ENCODE data around the gene IL17RB. TPM values are rescaled to one million over a fixed set of nuclear protein-coding genes. Genes with fewer than 3 reads are reported as not detected.

The IL17RB gene
- total RNA-seq, 2 experiments from 2014 or later, result 0.14 to 0.15 TPM

DNA sequence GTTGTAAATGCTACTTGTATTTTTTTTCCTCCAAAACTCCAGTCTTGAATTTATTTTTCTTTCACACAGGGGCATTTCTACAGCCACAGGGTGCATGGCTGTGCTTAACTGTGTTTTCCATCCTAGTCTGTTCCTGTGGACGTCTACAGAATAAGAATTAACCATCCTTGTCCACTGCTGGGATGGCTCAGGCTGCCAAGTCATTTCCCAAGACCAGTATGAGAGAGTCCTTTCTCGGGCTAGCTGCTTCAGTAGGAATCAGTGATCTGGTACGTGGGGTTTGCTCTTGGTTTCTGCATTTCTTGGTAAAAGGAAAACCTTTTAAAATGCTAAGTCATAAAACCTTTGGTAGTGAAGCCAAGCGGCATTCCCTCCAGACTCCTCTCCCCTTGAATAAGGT is 29.9 kb upstream of the IL17RB start:
- Mint-ChIP-seq H3K4me1 (ENCODE audit: low read depth) (peaks cover 2% of the 10 kb centered on the region), H3K27me3 (ENCODE audit: low read depth) (peaks cover 3% of the 10 kb centered on the region), H3K36me3 (ENCODE audit: low read depth) (no peaks in the 10 kb centered on the region), H3K27ac (no peak overlapping the region), H3K4me3 (no peak overlapping the region), H3K9me3 (no peaks in the 10 kb centered on the region)
- DNase-seq, result no peak
- intact Hi-C loops (cut with micrococcal nuclease), result loop anchor here (10.0 kb wide), 1 partner anchor 442 kb away; no protein-coding TSS in a partner anchor
- CTCF ChIA-PET, result interaction anchor here (0.6 kb wide), 1 partner anchor 10 kb away, joined by 4 read pairs; no protein-coding TSS in a partner anchor

DNA sequence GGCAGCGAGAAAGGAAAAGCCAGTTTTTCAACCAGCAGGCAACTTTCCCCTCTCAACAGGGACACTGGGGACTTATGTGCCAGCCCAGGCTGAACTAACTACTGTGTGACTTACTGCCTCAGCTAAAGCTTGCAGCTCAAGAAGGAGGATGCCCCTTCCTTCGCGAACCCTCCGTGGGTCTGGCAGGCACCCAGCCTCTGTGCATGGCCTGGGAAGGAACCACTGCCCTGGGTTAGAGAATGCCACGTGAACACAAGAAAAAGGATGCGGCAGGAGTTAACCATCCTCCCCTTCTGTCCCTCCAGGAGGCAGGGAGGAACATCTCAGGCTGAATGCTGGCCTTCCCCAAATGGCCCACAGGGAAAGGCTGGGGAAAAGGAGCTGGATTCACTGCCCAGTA is 29.2 kb upstream of the IL17RB start:
- CTCF ChIA-PET, result interaction anchor here (0.8 kb wide), 1 partner anchor 441 kb away, joined by 3 read pairs; no protein-coding TSS in a partner anchor
- H3K4me1 Mint-ChIP-seq (ENCODE audit: low read depth), result peaks cover 2% of the 10 kb centered on the region
- H3K27ac Mint-ChIP-seq, result no peak overlapping the region
- intact Hi-C loops (cut with micrococcal nuclease), result loop anchor here (10.0 kb wide), 1 partner anchor 442 kb away; no protein-coding TSS in a partner anchor
- DNase-seq, result no peak
- no peak overlapping the region for H3K4me3 Mint-ChIP-seq
- H3K9me3 Mint-ChIP-seq, result no peaks in the 10 kb centered on the region
- no peaks in the 10 kb centered on the region for H3K36me3 Mint-ChIP-seq (ENCODE audit: low read depth)
- peaks cover 3% of the 10 kb centered on the region for H3K27me3 Mint-ChIP-seq (ENCODE audit: low read depth)

GRCh38 chr3:53817809-53818208 is 28.6 kb upstream of the IL17RB start:
- Mint-ChIP-seq H3K27me3 (ENCODE audit: low read depth) (peaks cover 3% of the 10 kb centered on the region), H3K4me1 (ENCODE audit: low read depth) (peaks cover 2% of the 10 kb centered on the region), H3K36me3 (ENCODE audit: low read depth) (no peaks in the 10 kb centered on the region), H3K9me3 (no peaks in the 10 kb centered on the region), H3K27ac (no peak overlapping the region), H3K4me3 (no peak overlapping the region)
- CTCF ChIA-PET, result no interaction called here
- intact Hi-C loops (cut with micrococcal nuclease), result loop anchor here (10.0 kb wide), 1 partner anchor 443 kb away; no protein-coding TSS in a partner anchor
- DNase-seq, result no peak

DNA sequence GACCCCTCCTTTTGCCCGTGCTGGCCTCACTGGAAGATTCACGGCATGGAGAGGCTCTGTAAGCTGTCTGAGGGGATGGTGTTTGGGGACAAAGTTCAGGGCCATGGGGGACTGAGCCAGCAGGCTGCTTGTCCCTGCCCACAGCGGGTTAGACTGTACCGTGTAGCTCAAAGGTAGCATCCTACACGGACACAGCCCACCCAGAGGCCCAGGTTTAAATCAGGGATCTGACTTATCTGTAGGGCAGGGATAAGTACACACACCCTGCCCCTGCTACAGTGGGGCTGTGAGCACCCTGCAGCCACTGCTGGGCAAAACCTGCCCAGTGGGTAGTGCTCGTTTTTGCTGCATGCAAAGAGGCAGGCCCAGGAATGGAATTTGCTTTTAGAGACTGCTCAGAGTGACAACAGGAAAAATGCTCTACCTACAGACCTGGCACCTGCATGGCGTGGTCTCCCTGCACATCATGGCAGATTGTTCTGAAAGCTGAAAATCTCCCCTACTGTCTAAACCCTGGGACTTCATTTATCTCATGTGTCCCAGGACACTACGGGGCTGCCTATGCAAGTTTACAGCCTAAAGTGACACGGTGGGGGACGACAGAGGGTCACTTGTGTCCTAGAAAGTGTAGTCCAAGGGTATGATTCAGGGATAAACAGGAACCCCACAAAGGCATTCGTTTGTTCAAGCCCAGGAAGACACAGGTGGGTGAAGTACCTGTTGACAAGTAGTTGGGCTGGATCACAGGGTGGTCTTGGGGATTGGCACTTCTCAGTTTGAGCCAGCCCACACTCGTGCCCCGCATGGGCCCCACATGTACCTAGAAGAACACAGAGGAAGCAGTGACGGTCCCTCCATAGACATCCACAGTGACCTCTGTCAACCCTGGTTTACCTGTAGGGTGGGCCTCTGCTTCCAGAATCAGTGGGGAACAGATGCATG is 27.9 kb upstream of the IL17RB start:
- peaks cover 2% of the 10 kb centered on the region for H3K4me1 Mint-ChIP-seq (ENCODE audit: low read depth)
- H3K27ac Mint-ChIP-seq, result no peak overlapping the region
- no peaks in the 10 kb centered on the region for H3K9me3 Mint-ChIP-seq
- H3K27me3 Mint-ChIP-seq (ENCODE audit: low read depth), result peaks cover 3% of the 10 kb centered on the region
- H3K4me3 Mint-ChIP-seq, result no peak overlapping the region
- DNase-seq, result no peak
- CTCF ChIA-PET, result no interaction called here
- intact Hi-C loops (cut with micrococcal nuclease), result loop anchor here (10.0 kb wide), 1 partner anchor 444 kb away; no protein-coding TSS in a partner anchor
- H3K36me3 Mint-ChIP-seq (ENCODE audit: low read depth), result no peaks in the 10 kb centered on the region

- no peak overlapping the region for H3K27ac Mint-ChIP-seq
- H3K4me3 Mint-ChIP-seq, result no peak overlapping the region
- H3K9me3 Mint-ChIP-seq, result no peaks in the 10 kb centered on the region
- H3K36me3 Mint-ChIP-seq (ENCODE audit: low read depth), result no peaks in the 10 kb centered on the region
- no peak for DNase-seq
- CTCF ChIA-PET, result no interaction called here
- H3K27me3 Mint-ChIP-seq (ENCODE audit: low read depth), result peaks cover 3% of the 10 kb centered on the region
- intact Hi-C loops (cut with micrococcal nuclease), result loop anchor here (10.0 kb wide), 1 partner anchor 445 kb away; no protein-coding TSS in a partner anchor
- H3K4me1 Mint-ChIP-seq (ENCODE audit: low read depth), result peaks cover 2% of the 10 kb centered on the region
These were observed 27.1 kb upstream of the IL17RB start for GRCh38 chr3:53819163-53819868.

DNA sequence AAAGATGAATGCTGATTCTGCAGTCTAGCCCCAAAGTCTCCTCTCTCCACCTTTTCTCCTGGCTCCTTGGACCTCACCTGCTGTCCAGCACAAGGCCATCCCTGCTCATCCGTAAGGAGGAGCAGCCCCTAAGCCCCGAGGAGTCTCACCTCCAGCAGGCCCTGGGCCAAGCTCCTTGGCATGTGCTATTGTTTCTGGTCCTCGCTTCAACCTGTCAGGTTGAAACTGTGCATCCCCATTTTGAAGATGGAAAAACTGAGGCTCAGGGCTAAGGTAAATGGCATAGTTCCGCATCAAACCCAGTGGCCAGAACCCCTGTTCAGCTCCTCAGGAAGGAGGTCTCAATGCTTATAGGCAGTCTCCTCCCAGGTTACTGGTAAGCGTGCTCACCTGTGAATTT is 26.3 kb upstream of the IL17RB start:
- Mint-ChIP-seq H3K4me3 (no peak overlapping the region), H3K4me1 (ENCODE audit: low read depth) (peaks cover 2% of the 10 kb centered on the region), H3K9me3 (no peaks in the 10 kb centered on the region), H3K27ac (no peak overlapping the region), H3K36me3 (ENCODE audit: low read depth) (no peaks in the 10 kb centered on the region), H3K27me3 (ENCODE audit: low read depth) (peaks cover 3% of the 10 kb centered on the region)
- CTCF ChIA-PET, result no interaction called here
- no peak for DNase-seq
- intact Hi-C loops (cut with micrococcal nuclease), result no loop called here

DNA sequence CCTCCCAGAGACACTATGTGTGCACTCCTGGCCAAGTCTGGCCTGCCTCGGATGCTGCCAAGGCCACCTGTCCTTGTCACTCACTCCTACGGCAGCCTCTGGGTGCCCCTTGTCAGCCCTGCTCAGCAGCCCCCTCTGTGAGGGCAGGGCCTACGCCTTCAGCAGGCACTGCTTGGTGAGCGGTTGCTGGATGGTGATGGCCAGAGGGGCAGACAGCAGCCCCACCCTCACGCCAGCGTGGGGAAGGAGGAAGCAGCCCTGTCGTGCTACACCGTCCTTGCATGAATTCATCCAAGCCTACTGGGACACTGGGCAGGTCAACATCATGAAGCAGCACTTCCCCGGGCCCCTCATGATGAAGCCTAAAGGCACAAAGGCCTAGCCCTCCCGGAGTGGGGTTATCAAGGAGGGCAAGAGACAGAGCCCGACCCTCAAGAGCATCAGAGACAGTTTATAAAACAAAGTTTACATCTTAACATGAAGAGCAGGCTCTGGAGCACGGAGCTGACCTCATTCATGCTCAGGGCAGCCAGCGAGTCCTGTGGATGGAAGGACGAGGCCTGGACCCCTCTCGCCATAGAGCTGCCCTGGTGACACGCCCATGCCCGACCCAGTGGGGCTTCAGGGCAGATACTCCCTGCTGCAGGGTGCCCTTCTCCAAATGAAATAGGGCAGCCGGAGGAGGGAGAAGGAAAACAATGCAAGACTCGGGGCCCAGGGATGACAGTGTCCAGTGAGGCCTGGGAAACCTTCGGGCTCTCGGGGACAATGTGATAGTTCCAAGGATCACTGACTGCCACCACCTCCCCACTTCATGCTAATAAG is 25.4 kb upstream of the IL17RB start:
- intact Hi-C loops (cut with micrococcal nuclease), result no loop called here
- Mint-ChIP-seq H3K4me3 (no peak overlapping the region), H3K9me3 (no peaks in the 10 kb centered on the region), H3K4me1 (ENCODE audit: low read depth) (peaks cover 2% of the 10 kb centered on the region), H3K36me3 (ENCODE audit: low read depth) (no peaks in the 10 kb centered on the region), H3K27ac (no peak overlapping the region), H3K27me3 (ENCODE audit: low read depth) (peaks cover 3% of the 10 kb centered on the region)
- no peak for DNase-seq
- CTCF ChIA-PET, result no interaction called here

DNA sequence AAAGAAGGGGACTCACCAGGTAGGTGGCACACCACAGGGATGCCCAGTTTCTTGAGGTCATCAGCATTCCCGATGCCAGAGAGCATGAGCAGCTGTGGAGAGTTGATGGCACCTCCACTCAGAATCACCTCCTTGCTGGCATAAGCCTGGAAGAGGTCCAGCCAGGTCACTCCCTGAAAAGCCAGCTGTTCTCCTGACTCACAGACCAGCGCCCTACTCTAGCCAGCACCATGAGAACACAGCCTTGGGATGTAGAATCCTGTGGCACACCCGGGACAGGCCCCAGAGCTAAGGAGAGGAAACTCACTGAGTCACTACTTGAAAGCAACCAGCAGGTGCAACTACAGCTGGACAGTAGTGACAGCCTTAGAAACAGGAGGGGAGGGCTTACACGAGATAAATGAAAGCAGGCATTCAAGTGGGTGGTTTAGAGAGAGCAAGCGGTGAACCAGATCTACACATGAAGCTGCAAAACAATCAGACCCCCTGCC is 24.7 kb upstream of the IL17RB start:
- Mint-ChIP-seq H3K4me3 (no peak overlapping the region), H3K27ac (no peak overlapping the region), H3K27me3 (ENCODE audit: low read depth) (peaks cover 3% of the 10 kb centered on the region), H3K36me3 (ENCODE audit: low read depth) (no peaks in the 10 kb centered on the region), H3K4me1 (ENCODE audit: low read depth) (peaks cover 2% of the 10 kb centered on the region), H3K9me3 (no peaks in the 10 kb centered on the region)
- CTCF ChIA-PET, result interaction anchor here (0.5 kb wide), 1 partner anchor 274 kb away, joined by 4 read pairs; no protein-coding TSS in a partner anchor
- intact Hi-C loops (cut with micrococcal nuclease), result no loop called here
- DNase-seq, result no peak

GRCh38 chr3:53822331-53822741 is 24.0 kb upstream of the IL17RB start:
- Mint-ChIP-seq H3K4me3 (no peak overlapping the region), H3K4me1 (ENCODE audit: low read depth) (peaks cover 2% of the 10 kb centered on the region), H3K27ac (no peak overlapping the region), H3K9me3 (no peaks in the 10 kb centered on the region), H3K27me3 (ENCODE audit: low read depth) (peaks cover 3% of the 10 kb centered on the region), H3K36me3 (ENCODE audit: low read depth) (no peaks in the 10 kb centered on the region)
- CTCF ChIA-PET, result interaction anchor here (0.5 kb wide), 1 partner anchor 274 kb away, joined by 4 read pairs; no protein-coding TSS in a partner anchor
- intact Hi-C loops (cut with micrococcal nuclease), result no loop called here
- DNase-seq, result no peak

DNA sequence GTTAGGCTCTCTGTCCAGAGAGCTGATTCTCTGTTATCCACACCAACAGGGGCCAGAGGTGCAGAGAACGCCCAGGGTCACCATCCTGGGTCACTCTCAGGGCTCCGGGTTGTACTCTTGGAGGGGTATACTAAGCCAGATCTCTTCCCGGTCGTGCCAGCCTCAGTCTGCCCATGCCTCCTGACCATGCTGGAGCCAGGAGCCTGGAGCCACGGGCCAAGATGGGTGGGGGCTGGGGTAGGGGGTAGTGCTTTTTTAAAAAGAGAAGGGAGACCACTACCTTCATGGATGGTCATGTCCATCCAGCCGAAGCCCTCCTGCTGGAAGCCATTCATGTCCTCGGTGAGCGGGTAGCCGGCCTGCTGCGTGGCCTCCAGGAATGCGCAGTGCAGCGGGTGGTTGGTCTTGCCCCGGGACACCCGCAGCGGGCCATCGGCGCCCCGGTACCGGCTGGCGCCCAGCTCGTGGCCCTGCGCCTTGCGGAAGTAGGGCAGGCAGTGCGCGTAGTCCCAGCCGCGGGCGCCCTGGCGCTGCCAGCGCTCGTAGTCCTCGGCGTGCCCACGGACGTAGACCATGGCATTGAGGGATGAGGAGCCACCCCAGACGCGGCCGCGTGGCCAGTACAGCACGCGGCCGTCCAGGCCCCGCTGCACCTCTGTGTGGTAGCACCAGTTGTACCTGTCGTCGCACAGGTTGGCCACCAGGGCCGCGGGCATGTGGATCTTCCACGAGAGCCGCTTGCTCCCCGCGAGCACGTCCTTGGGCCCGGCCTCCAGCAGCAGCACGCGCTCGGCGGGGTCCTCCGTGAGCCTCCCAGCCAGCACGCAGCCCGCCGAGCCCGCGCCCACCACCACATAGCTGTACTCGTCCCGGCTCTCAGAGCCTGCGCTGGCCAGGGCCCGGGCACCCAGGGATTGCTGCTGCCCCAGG is 23.1 kb upstream of the IL17RB start:
- Mint-ChIP-seq H3K4me1 (ENCODE audit: low read depth) (no peaks in the 10 kb centered on the region), H3K36me3 (ENCODE audit: low read depth) (no peaks in the 10 kb centered on the region), H3K27ac (no peak overlapping the region), H3K4me3 (no peak overlapping the region), H3K27me3 (ENCODE audit: low read depth) (no peaks in the 10 kb centered on the region), H3K9me3 (no peaks in the 10 kb centered on the region)
- DNase-seq, result no peak
- intact Hi-C loops (cut with micrococcal nuclease), result no loop called here
- CTCF ChIA-PET, result no interaction called here
